GM21619 (cell line): Measurements from ENCODE around the gene CHAF1A.

Experiments
- ATAC-seq: cut with Tn5 transposase; IDR thresholded peaks from one replicate; pipeline ENCODE4 v1.9.1; 2021; ENCODE audit not compliant: unreplicated experiment

The CHAF1A gene, protein sequence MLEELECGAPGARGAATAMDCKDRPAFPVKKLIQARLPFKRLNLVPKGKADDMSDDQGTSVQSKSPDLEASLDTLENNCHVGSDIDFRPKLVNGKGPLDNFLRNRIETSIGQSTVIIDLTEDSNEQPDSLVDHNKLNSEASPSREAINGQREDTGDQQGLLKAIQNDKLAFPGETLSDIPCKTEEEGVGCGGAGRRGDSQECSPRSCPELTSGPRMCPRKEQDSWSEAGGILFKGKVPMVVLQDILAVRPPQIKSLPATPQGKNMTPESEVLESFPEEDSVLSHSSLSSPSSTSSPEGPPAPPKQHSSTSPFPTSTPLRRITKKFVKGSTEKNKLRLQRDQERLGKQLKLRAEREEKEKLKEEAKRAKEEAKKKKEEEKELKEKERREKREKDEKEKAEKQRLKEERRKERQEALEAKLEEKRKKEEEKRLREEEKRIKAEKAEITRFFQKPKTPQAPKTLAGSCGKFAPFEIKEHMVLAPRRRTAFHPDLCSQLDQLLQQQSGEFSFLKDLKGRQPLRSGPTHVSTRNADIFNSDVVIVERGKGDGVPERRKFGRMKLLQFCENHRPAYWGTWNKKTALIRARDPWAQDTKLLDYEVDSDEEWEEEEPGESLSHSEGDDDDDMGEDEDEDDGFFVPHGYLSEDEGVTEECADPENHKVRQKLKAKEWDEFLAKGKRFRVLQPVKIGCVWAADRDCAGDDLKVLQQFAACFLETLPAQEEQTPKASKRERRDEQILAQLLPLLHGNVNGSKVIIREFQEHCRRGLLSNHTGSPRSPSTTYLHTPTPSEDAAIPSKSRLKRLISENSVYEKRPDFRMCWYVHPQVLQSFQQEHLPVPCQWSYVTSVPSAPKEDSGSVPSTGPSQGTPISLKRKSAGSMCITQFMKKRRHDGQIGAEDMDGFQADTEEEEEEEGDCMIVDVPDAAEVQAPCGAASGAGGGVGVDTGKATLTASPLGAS

DNA sequence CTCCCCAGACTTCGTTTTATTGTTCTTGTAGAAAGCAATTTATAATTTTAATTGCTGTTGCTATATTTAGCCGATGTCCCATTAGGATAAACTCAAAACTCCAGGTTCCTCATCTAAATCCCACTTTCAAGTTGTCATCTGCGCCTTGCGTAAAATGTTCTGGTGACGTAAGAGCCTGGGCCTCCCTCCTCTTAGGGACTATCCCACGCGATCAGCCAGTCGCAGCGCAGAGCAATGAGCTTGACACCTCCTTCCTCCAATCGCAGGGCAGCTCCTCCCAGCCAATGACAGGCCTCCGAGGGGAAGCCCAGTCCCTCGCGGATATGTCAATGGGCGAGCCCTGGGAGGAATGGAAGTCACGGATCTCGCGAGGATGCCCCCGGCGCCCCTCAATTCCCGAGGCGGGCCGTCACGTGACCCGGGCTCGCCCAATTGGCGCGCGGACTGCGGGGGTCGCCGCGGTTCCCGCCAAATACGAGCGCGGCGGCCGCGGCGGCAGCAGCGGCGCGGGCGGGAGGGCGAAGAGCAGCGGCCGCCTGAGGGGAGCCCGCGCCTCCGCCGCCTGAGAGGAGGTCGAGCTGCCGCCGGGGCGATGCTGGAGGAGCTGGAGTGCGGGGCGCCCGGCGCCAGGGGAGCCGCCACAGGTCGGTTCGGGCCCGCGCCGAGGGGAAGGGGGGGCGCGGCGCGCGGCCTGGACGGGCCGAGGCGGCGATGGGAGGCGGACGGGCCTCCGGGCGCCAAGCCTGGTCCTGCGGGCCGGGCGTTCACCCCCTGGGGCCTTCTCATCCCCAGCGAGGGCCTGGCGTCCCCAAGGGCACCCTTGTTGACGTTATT is at the start of gene CHAF1A:
TSS of gene CHAF1A (plus strand) at position 470 of the 834 bp plus-strand sequence. CDS start at position 593, 123 bp downstream.
- peak; percentile 69 for ATAC-seq

DNA sequence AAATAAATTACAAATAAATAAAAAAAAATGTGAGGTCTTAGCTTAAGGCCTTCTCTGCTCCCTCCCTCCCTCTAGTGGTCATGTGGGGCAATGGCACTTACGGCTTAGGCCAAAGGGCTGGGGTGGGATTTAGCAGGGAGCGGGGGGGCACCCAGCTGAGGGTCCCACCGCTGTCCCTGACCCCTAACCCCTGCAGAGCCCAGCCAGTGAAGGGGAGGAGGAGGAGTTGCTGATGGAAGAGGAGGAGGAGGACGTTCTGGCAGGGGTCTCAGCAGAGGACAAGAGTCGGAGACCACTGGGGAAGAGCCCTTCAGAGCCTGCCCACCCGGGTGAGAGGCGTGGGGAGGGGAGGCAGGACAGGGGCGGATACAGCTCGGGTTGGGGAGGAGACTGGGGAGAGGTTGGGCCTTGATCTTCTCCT is 49.7 kb upstream of the CHAF1A start:
- no peak for ATAC-seq

DNA sequence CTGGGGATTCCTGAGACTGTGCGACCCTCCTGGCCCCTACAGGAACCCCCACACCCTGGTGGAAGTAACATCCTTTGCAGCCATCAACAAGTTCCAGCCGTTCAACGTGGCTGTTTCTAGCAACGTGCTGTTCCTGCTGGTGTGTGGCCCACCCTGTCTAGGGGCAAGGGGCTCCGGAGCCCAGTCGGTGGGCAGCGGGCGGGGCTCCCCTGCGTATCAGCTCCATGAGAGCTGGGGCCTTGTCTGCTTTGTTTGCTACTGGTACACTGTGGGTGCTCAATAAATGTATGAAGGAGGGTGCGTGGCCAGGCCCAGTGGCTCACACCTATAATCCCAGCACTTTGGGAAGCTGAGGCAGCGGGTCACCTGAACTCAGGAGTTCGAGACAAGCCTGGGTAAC is 48.2 kb upstream of the CHAF1A start:
- no peak for ATAC-seq

DNA sequence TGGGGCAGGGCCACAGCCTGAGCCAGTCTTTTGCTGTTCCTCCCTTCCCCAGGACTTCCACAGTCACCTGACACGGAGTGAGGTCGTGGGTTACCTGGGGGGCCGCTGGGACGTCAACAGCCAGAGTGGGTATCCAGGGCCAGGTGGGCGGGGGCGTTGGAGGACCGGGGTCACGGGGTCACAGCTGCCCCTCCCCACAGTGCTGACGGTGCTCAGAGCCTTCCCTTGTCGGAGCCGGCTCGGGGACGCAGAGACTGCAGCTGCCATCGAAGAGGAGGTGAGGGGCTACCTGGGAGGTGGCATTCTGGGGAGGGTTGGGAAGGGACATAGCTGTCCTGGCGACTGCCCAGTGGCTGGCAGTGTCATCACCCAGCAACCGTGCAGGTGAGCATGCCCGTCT is 47.5 kb upstream of the CHAF1A start:
- ATAC-seq, result no peak

DNA sequence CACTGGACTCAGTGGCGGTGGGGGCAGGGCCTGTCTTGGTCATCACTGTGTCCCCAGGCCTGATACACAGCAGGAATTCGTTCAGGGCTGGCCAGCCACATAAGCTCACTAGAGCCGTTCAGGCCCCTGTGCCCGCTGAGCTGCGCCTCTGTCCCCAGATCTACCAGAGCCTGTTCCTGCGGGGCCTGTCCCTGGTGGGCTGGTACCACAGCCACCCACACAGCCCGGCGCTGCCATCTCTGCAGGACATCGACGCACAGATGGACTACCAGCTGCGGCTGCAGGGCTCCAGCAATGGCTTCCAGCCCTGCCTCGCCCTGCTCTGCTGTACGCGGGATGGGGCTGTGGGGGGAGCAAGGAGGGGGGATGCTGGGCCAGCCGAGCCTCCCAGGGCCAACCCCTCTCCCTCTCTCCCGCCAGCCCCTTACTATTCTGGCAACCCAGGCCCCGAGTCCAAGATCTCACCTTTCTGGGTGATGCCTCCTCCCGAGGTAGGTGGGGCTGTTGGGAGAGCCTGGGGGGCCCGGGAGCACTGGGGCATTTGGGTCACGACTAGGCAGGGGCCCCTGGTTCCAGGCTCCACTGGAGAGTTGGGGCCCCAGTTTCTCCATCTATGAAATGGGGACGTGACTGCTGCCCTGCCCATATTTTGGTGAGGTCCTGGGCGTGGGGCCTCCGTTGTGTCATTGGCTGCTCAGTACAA is 45.2 kb upstream of the CHAF1A start:
- no peak for ATAC-seq

DNA sequence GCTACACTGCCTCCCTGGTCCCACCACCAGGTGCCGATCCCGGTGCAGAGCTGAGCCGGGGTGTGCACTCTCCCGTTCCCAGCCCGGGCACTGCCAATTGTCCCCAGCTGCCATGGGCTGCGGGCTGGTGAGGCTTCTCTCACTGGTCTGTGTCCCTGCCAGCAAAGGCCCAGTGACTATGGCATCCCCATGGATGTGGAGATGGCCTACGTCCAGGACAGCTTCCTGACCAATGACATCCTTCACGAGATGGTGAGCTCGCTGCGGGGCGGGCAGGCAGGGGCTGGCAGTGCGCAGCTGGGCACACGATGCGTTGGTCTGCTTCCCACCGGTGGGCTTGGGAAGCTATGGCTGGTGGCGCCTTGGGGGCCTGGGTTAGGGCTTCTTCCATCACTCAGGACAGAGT is 44.5 kb upstream of the CHAF1A start:
- no peak for ATAC-seq

DNA sequence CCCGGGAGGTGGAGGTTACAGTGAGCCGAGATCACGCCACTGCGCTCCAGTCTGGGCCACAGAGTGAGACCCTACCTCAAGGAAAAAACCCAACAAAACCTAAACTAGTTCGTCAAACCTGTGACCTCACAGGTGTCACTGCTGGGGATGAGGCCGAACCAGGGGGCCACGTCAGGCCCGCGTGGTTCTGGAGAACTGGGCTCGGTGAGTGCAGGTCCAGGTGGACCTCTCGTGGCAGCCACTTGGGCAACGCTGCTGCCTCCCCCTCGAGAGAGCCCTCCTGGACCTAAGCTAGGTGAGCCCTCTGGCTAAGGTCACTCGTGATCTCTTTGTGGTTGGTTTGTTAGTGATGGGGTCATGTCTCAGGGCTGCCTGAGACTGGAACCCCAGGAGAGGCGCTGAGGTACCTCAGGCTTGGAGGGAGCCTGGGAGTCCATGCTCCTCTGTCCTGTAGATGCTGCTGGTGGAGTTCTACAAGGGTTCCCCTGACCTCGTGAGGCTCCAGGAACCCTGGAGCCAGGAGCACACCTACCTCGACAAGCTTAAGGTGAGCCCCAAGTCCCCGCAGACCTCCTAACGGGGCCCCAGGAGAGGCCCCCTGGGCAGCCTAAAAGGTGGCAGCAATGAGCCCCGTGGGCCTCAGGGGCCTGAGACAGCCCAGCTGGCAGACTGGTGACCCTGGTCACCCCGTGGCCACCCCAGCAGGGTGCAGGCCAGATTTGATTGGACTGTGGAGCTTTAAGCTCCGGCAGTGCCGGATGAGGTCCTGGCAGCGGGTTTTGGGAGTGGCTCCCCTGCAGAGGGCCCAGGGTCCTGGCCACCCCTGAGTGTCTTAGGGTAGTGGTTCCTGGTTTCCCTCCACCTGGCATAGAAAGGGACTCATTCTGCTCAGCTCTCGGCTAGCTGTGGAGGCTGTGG is 43.5 kb upstream of the CHAF1A start:
- no peak for ATAC-seq

DNA sequence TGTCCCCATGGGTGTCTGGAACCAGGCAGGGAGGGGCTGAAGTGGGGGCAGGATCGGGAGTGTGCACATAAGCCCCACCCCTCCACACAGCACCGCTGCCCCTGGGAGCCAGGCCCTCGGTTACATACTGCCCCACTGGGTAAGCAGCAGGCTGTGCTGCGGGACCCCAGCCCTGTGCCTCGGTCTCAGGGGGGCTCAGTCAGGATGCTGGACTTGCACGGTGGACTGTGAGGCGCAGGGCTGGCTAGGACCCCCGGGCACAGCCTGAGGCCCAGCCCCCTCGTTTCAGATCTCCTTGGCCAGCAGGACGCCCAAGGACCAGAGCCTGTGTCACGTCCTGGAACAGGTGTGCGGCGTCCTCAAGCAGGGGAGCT is 42.8 kb upstream of the CHAF1A start:
- no peak for ATAC-seq

DNA sequence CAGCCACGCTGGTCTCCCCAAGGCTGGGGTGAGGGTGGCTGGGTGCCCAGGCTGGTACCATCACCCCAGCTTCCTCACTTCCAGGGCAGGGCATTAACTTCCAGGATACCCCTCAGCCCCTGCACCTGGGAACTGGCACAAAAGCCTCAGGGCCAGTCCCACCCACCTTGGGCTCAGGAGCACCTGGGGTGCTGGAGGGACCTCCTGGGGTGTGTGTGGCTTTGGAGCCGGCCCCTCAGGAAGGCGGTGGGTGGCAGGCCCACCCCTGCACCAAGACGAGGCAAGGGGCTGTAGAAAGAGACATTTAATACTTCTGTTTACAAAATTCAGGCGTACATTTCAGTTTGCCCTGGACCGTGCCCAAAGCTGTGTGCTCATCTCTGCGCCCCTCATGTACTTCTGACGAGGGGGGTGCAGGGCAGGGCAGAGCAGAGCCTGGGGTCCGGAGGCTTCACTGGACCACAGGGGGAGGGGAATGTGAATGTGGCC is 42.3 kb upstream of the CHAF1A start:
- ATAC-seq, result no peak

DNA sequence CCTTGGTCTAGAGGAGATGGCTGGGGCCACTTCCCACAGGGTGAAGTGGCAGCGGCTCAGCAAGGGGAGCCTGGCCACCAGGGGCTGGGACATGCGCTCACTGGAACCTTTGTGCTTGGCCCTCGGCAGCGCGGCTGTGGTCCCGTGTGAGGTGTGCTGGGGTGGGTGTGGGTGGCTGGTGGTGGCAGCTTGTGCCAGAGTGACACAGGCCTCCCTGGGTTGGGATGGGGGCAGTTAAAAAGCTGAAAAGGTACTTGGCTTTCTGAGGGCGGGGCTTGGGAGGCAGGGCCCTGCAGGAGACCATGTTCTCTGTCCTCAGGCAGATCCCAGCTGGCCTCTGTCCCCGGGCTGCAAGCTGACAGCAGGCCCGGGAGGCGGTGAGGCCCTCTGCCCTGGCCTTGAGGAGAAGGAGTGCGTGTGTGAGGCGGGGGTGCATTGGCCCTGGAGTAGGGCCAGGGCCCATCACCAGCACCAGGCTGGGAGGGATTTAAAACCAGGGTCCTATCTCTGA is 41.7 kb upstream of the CHAF1A start:
- ATAC-seq, result no peak

DNA sequence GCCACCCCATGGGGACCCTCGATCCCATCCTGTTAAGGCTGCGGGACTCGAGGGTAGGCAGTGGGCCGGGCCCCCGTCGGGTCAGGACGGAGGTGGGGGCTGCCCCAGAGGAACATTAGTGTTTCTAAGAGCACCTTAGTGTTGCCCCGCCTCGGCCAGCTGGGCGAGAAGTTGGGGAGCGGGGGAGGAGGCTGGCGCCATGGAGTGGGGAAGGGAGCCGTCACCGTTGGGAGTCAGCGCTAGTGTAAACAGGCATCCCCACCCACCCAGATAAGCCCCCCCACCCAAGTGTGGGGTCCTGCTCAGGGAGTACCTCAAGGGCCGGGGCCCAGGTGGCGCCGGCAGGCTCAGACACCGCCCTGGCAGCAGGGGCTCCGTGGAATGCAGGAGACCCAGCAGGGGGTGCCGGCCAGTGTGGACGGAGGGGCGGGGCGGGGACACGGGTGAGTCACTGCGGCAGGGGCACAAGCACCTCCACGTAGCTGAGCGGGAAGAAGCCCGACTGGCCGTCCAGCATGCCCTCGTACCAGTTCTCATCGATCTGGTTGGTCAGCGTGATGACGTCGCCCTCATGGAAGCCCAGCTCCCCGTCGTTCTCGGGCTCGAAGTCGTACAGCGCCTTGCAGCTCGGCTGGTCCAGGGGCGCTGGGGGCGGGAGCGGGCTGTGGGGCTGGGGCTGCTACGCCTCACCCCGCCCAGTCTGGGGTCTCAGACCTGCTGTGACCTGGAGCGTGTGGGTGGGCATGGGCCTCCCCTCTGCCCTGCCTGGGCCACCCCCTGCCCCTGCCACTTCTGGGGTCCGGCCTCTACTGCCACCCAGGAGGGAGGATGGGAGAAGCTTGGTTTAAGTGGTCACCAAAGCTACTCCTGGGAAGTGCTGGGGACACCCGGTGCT is 41.0 kb upstream of the CHAF1A start:
- no peak for ATAC-seq

DNA sequence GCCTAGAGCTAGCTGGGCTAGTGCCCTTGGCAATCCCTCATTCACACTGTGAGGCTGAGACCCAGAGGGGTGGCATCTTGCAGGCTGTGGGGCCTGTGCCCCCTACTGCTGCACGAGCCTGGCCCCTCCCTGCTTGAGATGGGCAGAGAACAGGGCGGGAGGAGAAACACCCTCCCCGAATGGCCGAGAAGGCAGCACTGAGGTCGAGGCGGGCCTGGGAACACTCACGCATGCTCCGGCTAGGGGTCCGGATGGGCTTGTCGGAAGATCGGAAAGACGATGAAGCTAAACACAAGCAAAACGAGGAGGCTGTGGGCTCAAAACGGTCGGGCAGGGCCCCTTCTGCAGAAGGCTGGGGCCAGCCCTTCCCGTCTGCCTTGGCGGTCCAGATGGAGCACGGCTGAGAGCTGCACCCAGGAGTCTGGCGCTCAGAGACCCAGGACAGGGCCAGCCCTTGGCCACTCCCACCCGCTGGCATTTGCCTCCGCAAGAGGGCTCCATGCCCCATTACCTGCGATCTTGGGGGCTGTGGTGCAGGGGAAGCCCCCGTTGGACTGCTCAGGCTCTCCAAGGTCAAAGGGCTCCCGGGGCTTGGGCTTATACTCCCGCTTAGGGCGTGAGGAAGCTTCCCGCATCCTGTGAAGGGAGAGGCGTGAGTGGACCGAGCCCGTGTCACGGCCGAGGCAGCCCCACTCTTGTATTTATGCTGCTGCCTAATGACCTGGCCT is 40.2 kb upstream of the CHAF1A start:
- ATAC-seq, result no peak

DNA sequence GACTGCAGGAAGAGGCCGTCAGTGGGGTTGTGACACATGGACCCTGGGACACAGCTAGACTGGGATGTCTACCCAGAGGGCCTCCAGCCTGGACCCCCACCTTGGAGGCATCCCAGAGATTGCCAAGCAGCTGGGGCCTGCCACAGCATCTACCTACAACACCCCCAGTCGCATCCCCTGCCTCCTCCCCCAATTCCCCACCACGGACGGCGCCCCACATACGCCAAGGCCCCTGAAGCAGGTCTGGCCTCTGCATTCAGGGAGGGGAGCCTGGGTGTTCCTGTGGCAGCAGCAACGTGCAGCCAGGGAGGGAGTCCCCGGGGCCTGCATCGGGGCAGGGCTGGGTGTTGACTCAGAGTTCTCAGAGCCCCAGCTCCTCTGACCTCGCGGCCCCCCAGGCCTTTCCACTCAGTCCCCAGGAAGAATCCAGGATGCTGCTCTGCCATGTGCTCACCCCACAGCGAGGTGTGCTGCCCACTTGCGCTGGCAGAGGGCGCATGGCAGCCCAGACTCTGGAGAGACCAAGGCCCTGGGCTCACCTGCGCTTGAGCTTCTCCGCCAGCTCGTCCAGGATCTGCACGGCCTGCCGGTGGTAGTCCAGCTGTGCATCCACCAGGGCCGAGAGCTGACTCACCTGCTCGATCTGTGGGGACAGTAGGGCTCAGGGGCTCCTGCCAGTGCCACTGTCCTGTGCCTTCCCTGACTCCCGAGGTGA is 39.5 kb upstream of the CHAF1A start:
- ATAC-seq, result no peak

DNA sequence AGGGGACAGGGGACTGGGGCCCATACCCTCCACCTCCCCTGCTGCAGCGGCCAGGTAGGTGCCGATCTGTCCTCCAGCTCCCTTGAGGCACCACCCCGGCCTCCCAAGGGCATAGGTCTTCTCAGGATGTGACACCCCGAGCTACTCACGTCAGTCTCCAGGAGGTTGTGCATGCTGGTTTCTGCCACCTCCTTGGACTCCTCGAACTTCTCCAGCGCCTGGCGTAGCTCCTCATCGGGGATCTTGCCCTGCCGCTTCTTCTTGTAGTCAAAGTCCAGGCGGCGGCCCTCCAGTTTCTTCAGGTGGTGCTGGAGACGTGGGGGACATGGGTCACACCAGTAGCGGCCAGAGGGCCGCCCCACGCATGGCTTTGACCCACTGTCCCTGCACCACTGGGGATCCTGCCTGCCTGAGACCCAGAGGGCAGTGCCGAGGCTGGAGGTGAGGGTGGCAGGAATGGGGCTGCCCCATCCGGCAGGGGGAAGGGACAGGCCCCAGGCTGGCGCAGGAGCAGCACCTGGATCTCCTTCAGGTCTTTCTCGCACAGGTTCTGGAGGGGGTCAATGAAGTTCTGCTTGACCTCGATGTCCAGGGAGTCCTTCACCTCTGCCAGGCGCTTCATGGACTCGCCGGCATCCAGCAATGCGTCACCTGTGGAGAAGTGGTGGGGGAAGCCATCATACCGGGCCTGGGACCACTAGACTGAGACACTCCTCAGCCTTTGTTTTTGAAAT is 38.7 kb upstream of the CHAF1A start:
- no peak for ATAC-seq

DNA sequence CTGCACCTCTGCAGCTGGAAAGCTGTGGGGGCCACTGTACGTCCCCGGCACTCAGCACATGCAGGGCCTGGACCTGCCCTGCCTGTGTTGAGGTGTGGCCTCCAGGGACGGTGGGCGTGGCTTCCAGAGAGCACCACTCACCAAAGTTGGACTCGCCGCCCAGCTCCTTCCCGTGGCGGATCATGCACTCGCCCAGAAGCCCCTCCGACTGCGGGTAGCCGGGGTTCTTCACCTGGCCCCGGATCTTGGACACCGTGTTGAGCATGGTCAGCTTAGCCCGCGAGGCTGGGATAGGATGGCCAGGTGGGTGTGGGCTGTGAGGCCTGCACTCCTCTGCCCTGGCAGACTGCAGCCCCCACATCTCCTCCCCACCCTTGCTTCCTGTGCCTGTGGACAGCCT is 37.1 kb upstream of the CHAF1A start:
- ATAC-seq, result no peak
